Measurements from ENCODE around the gene SLC35F6.

SLC35F6 gene

DNA sequence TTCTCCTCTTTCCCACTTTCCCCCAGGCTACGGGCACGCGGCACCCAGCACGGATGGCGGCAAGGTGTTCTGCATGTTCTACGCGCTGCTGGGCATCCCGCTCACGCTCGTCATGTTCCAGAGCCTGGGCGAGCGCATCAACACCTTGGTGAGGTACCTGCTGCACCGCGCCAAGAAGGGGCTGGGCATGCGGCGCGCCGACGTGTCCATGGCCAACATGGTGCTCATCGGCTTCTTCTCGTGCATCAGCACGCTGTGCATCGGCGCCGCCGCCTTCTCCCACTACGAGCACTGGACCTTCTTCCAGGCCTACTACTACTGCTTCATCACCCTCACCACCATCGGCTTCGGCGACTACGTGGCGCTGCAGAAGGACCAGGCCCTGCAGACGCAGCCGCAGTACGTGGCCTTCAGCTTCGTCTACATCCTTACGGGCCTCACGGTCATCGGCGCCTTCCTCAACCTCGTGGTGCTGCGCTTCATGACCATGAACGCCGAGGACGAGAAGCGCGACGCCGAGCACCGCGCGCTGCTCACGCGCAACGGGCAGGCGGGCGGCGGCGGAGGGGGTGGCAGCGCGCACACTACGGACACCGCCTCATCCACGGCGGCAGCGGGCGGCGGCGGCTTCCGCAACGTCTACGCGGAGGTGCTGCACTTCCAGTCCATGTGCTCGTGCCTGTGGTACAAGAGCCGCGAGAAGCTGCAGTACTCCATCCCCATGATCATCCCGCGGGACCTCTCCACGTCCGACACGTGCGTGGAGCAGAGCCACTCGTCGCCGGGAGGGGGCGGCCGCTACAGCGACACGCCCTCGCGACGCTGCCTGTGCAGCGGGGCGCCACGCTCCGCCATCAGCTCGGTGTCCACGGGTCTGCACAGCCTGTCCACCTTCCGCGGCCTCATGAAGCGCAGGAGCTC lies 36.2 kb upstream of the SLC35F6 start:
- no peak for DNase-seq
- no peaks in the 10 kb centered on the region for H3K79me1 ChIP-seq (ENCODE audit: low read length)
- H3K4me1 ChIP-seq (ENCODE audit: control insufficient read depth, low read depth, low read length): no peaks in the 10 kb centered on the region
- WGBS (ENCODE audit: extremely low coverage, insufficient coverage, low lambda C conversion rate): no CpG with 5 or more reads among the region's 101 CpGs
- H3K4ac ChIP-seq (ENCODE audit: low read depth, low read length): no peak overlapping the region
- H3K4me2 ChIP-seq (ENCODE audit: low read length): no peak overlapping the region
- H3K18ac ChIP-seq (ENCODE audit: low read length): no peak overlapping the region
- H3K27me3 ChIP-seq (ENCODE audit: insufficient read depth, low read length, poor library complexity): no peaks in the 10 kb centered on the region
- H3K79me2 ChIP-seq (ENCODE audit: control insufficient read depth, insufficient read depth, low read length): no peaks in the 10 kb centered on the region
- no peak overlapping the region for H4K8ac ChIP-seq (ENCODE audit: low read depth, low read length)
- no peak overlapping the region for H3K4me3 ChIP-seq (ENCODE audit: low read length)
- no peak overlapping the region for H3K56ac ChIP-seq (ENCODE audit: low read length)
- no peak overlapping the region for H2AK5ac ChIP-seq (ENCODE audit: low read length)
- no peaks in the 10 kb centered on the region for H3K36me3 ChIP-seq (ENCODE audit: control insufficient read depth, insufficient read depth, low read length)
- no peak overlapping the region for H3K27ac ChIP-seq (ENCODE audit: low read depth, low read length)
- H2BK5ac ChIP-seq (ENCODE audit: low read length): no peak overlapping the region
- no peak overlapping the region for H3K23ac ChIP-seq (ENCODE audit: low read length)
- H2BK15ac ChIP-seq (replicated peaks; ENCODE audit: low read depth): no peak overlapping the region
- no peak overlapping the region for H2BK120ac ChIP-seq (ENCODE audit: low read depth, low read length)
- H4K5ac ChIP-seq (ENCODE audit: low read length): no peak overlapping the region
- H3K9ac ChIP-seq (ENCODE audit: low read length): no peak overlapping the region

DNA sequence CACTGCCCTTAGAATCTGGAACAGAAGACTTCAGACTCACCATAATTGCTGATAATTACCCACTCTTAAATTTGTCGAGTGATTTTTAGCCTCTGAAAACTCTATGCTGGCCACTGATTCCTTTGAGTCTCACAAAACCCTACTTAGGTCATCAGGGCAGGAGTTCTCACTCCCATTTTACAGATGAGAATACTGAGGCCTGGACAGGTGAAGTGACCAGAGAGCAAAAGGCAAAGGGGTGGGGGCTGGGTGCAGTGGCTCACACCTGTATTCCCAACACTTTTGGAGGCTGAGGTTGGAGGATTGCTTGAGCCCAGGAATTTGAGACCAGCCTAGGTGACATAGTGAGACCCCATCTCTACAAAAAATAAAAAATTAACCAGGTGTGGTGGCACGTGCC lies 34.8 kb upstream of the SLC35F6 start:
- Histone ChIP-seq H3K23ac (ENCODE audit: low read length) (no peak overlapping the region), H3K27ac (ENCODE audit: low read depth, low read length) (no peak overlapping the region), H3K4me2 (ENCODE audit: low read length) (no peak overlapping the region), H2BK5ac (ENCODE audit: low read length) (no peak overlapping the region), H2BK15ac (replicated peaks; ENCODE audit: low read depth) (no peak overlapping the region), H3K79me1 (ENCODE audit: low read length) (no peaks in the 10 kb centered on the region), H3K36me3 (ENCODE audit: control insufficient read depth, insufficient read depth, low read length) (no peaks in the 10 kb centered on the region), H3K4me3 (ENCODE audit: low read length) (no peak overlapping the region), H4K8ac (ENCODE audit: low read depth, low read length) (no peak overlapping the region), H3K18ac (ENCODE audit: low read length) (no peak overlapping the region), H3K79me2 (ENCODE audit: control insufficient read depth, insufficient read depth, low read length) (no peaks in the 10 kb centered on the region), H3K4me1 (ENCODE audit: control insufficient read depth, low read depth, low read length) (no peaks in the 10 kb centered on the region), H3K9ac (ENCODE audit: low read length) (no peak overlapping the region), H2AK5ac (ENCODE audit: low read length) (no peak overlapping the region), H4K5ac (ENCODE audit: low read length) (no peak overlapping the region), H3K27me3 (ENCODE audit: insufficient read depth, low read length, poor library complexity) (no peaks in the 10 kb centered on the region), H3K4ac (ENCODE audit: low read depth, low read length) (no peak overlapping the region), H3K56ac (ENCODE audit: low read length) (no peak overlapping the region), H2BK120ac (ENCODE audit: low read depth, low read length) (no peak overlapping the region)
- DNase-seq: no peak
- WGBS (ENCODE audit: extremely low coverage, insufficient coverage, low lambda C conversion rate): no CpG with 5 or more reads among the region's 2 CpGs

DNA sequence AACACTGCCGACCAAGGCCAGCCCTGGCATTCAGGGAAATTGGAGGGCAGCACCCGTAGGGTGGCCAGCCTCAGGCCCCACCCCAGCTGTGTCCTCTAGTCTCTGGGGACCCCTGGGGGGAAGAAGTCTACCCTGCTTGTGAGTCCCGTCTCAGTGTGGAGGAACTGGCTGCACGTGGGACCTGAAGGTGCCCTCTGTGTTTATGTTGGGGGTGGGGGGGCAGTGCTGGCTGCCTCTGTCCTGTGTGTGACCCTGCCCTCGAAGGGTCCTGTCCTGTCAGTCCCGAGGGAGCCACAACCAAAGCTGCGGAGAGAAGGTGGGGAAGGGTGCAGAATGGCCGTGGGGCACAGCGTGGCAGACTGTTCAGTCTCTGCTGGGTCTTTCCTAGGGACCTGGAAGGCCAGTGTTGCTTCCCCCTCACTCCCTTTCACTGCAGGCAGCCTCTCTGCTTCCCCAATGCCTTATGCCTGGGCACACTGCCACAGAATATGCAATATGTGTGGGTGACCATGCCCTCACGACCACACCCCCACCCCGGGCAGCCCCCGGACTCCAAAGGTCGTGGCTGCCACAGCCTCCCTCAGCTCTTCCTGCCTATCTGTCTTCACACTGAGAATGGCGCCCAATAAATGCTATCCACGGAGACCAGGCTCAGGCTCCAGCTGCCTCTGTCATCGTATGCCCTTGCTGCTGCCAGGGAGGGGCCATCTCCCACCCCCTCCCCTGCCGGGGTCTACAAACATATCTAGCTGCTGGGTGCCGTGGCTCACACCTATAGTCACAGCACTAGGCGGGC lies 33.3 kb upstream of the SLC35F6 start:
- H3K23ac ChIP-seq (ENCODE audit: low read length): peak overlapping the region; percentile 45
- no peaks in the 10 kb centered on the region for H3K27me3 ChIP-seq (ENCODE audit: insufficient read depth, low read length, poor library complexity)
- H4K8ac ChIP-seq (ENCODE audit: low read depth, low read length): no peak overlapping the region
- no peak overlapping the region for H4K5ac ChIP-seq (ENCODE audit: low read length)
- no CpG with 5 or more reads among the region's 19 CpGs for WGBS (ENCODE audit: extremely low coverage, insufficient coverage, low lambda C conversion rate)
- H3K4me1 ChIP-seq (ENCODE audit: control insufficient read depth, low read depth, low read length): no peaks in the 10 kb centered on the region
- no peaks in the 10 kb centered on the region for H3K79me2 ChIP-seq (ENCODE audit: control insufficient read depth, insufficient read depth, low read length)
- no peak overlapping the region for H2BK15ac ChIP-seq (replicated peaks; ENCODE audit: low read depth)
- H3K79me1 ChIP-seq (ENCODE audit: low read length): no peaks in the 10 kb centered on the region
- no peak overlapping the region for H2BK120ac ChIP-seq (ENCODE audit: low read depth, low read length)
- no peak for DNase-seq
- H2BK5ac ChIP-seq (ENCODE audit: low read length): no peak overlapping the region
- no peak overlapping the region for H3K27ac ChIP-seq (ENCODE audit: low read depth, low read length)
- H3K4me2 ChIP-seq (ENCODE audit: low read length): no peak overlapping the region
- no peak overlapping the region for H3K18ac ChIP-seq (ENCODE audit: low read length)
- H2AK5ac ChIP-seq (ENCODE audit: low read length): no peak overlapping the region
- H3K56ac ChIP-seq (ENCODE audit: low read length): no peak overlapping the region
- no peak overlapping the region for H3K4ac ChIP-seq (ENCODE audit: low read depth, low read length)
- no peak overlapping the region for H3K4me3 ChIP-seq (ENCODE audit: low read length)
- H3K36me3 ChIP-seq (ENCODE audit: control insufficient read depth, insufficient read depth, low read length): no peaks in the 10 kb centered on the region
- no peak overlapping the region for H3K9ac ChIP-seq (ENCODE audit: low read length)

DNA sequence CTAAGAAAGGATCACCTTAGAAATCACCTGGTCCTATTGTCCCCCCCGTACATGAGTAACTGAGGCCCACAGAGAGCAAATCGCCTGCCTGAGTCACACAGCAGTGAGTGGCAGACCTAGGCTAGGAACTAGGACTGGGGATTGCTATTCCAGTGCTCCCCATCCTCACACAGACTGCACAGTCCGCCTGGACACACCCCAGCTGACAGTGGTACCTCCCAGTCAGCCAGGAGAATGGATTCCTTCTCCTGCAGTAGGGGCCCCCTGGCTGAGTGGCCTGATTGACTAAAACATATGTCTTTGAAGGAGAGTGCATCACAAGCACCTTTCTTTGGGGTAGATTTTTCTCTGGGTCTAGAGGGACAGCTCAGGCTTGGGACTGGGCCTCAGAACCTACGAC lies 32.4 kb upstream of the SLC35F6 start:
- WGBS (ENCODE audit: extremely low coverage, insufficient coverage, low lambda C conversion rate): no CpG with 5 or more reads among the region's 4 CpGs
- no peak overlapping the region for H3K4me2 ChIP-seq (ENCODE audit: low read length)
- no peak overlapping the region for H2AK5ac ChIP-seq (ENCODE audit: low read length)
- no peak overlapping the region for H3K18ac ChIP-seq (ENCODE audit: low read length)
- no peak overlapping the region for H2BK120ac ChIP-seq (ENCODE audit: low read depth, low read length)
- H4K8ac ChIP-seq (ENCODE audit: low read depth, low read length): no peak overlapping the region
- H3K27me3 ChIP-seq (ENCODE audit: insufficient read depth, low read length, poor library complexity): no peaks in the 10 kb centered on the region
- no peaks in the 10 kb centered on the region for H3K79me1 ChIP-seq (ENCODE audit: low read length)
- H3K4me3 ChIP-seq (ENCODE audit: low read length): no peak overlapping the region
- H3K9ac ChIP-seq (ENCODE audit: low read length): no peak overlapping the region
- H3K36me3 ChIP-seq (ENCODE audit: control insufficient read depth, insufficient read depth, low read length): no peaks in the 10 kb centered on the region
- no peaks in the 10 kb centered on the region for H3K79me2 ChIP-seq (ENCODE audit: control insufficient read depth, insufficient read depth, low read length)
- no peak overlapping the region for H4K5ac ChIP-seq (ENCODE audit: low read length)
- no peak overlapping the region for H3K4ac ChIP-seq (ENCODE audit: low read depth, low read length)
- H2BK5ac ChIP-seq (ENCODE audit: low read length): no peak overlapping the region
- no peaks in the 10 kb centered on the region for H3K4me1 ChIP-seq (ENCODE audit: control insufficient read depth, low read depth, low read length)
- H3K27ac ChIP-seq (ENCODE audit: low read depth, low read length): no peak overlapping the region
- H3K23ac ChIP-seq (ENCODE audit: low read length): no peak overlapping the region
- no peak for DNase-seq
- H2BK15ac ChIP-seq (replicated peaks; ENCODE audit: low read depth): no peak overlapping the region
- H3K56ac ChIP-seq (ENCODE audit: low read length): no peak overlapping the region

DNA sequence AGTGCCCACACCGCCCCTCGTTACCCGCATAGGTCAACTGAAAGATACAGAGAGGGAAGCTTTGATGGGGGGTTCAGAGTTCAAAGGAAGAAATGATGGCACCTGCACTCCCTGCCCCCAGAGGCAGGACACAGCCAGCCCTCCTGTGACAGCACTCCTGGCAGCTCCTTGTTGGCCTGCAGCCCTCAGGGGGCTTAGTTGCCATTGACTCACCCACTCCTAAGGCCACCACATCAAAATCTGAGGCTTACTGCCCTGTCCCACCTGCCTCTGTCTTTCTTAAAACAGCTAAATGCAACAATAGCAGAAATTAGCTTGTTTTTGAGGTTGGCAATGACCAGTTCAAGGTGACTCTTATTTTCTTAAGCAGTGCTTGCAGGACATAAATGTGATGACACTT lies 31.6 kb upstream of the SLC35F6 start:
- no peak overlapping the region for H4K5ac ChIP-seq (ENCODE audit: low read length)
- no peak overlapping the region for H3K4me2 ChIP-seq (ENCODE audit: low read length)
- H3K27ac ChIP-seq (ENCODE audit: low read depth, low read length): no peak overlapping the region
- no peak overlapping the region for H3K18ac ChIP-seq (ENCODE audit: low read length)
- no peak overlapping the region for H3K9ac ChIP-seq (ENCODE audit: low read length)
- H3K27me3 ChIP-seq (ENCODE audit: insufficient read depth, low read length, poor library complexity): no peaks in the 10 kb centered on the region
- H4K8ac ChIP-seq (ENCODE audit: low read depth, low read length): no peak overlapping the region
- no peak overlapping the region for H2BK15ac ChIP-seq (replicated peaks; ENCODE audit: low read depth)
- no peak overlapping the region for H3K23ac ChIP-seq (ENCODE audit: low read length)
- H3K79me1 ChIP-seq (ENCODE audit: low read length): no peaks in the 10 kb centered on the region
- H3K4me3 ChIP-seq (ENCODE audit: low read length): no peak overlapping the region
- no peak overlapping the region for H3K56ac ChIP-seq (ENCODE audit: low read length)
- no peak overlapping the region for H2BK120ac ChIP-seq (ENCODE audit: low read depth, low read length)
- no peaks in the 10 kb centered on the region for H3K4me1 ChIP-seq (ENCODE audit: control insufficient read depth, low read depth, low read length)
- no CpG with 5 or more reads among the region's 3 CpGs for WGBS (ENCODE audit: extremely low coverage, insufficient coverage, low lambda C conversion rate)
- DNase-seq: no peak
- no peak overlapping the region for H2BK5ac ChIP-seq (ENCODE audit: low read length)
- H3K79me2 ChIP-seq (ENCODE audit: control insufficient read depth, insufficient read depth, low read length): no peaks in the 10 kb centered on the region
- no peak overlapping the region for H2AK5ac ChIP-seq (ENCODE audit: low read length)
- no peaks in the 10 kb centered on the region for H3K36me3 ChIP-seq (ENCODE audit: control insufficient read depth, insufficient read depth, low read length)
- H3K4ac ChIP-seq (ENCODE audit: low read depth, low read length): no peak overlapping the region

Data from mesendoderm (in vitro differentiated cells).